HCT116 (cell line): ENCODE data around the gene DRGX.

ENCODE experiments used
- CTCF ChIP-seq, 3 experiments: fragments of 200-600 bp in 1 of 3; sonication (generic) in 1 of 3; IDR thresholded peaks in 2 of 3; conservative IDR thresholded peaks in 1 of 3; 2 replicates each; pipeline ENCODE4 v1.5.1; 2012 to 2017; ENCODE audit warnings: low read depth in 2 of 3, low read length in 2 of 3, antibody characterized with exemption in 1 of 3, borderline replicate concordance in 1 of 3, control low read depth in 1 of 3, mild to moderate bottlenecking in 1 of 3, mixed read lengths in 1 of 3, mixed run types in 1 of 3, moderate library complexity in 1 of 3; ENCODE audit not compliant: insufficient read depth in 1 of 3
- EZH2 ChIP-seq: fragments of 200-600 bp; sonication (generic); IDR thresholded peaks from 2 replicates; pipeline ENCODE4 v1.6.1; 2017; ENCODE audit warnings: antibody characterized with exemption, mixed run types
- FOSL1 ChIP-seq: IDR thresholded peaks from 2 replicates; pipeline ENCODE4 v1.6.1; 2012; ENCODE audit warnings: low read depth
- MAX ChIP-seq: IDR thresholded peaks from 2 replicates; pipeline ENCODE4 v1.6.1; 2012
- POLR2A ChIP-seq: IDR thresholded peaks from 2 replicates; pipeline ENCODE4 v1.7.0; 2011; ENCODE audit warnings: borderline replicate concordance; ENCODE audit not compliant: insufficient read depth, insufficient read length; ENCODE audit errors: extremely low read depth

DNA sequence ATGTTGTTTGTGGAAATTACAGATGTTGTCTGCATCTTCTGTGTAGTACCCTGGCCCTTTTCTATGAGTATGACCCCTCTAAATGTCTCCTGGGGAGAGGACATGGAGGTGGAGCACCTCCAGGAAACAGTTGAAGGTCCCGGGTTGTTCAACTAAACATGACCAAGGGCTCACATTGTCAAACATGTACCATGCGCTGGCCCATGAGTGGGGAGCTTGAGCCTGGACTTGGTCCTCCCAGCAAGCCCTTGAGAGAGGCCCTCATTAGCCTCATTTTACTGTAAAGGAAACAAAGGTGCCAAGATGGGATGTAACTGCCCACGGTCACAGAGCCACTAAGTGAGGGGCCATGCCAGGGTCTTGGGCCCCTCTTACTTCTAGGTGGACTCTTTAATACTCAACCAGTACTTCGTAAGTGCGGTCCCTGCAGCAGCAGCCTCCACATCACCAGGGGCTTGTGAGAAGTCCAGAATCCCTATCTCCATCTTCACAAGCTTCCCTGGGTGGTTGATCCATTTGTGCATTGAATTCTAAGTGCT lies 65.7 kb downstream of the DRGX start:
- TF ChIP-seq POLR2A (no peak), CTCF (IDR thresholded peaks at IDR 0.05 in 2 of 3, conservative IDR thresholded peaks at IDR 0.05 in 1 of 3; ENCODE audit: borderline replicate concordance in 1 of 3, insufficient read depth in 1 of 3, low read depth in 2 of 3, low read length in 2 of 3) (no peak), FOSL1 (no peak), EZH2 (no peak), MAX (no peak)
